ENCODE data around the gene H2BK1. TPM values are rescaled to one million over a fixed set of nuclear protein-coding genes. Genes with fewer than 3 reads are reported as not detected.

The H2BK1 gene
- total RNA-seq, 4 donors from 2014 or later: not detected

- no peaks in the 10 kb centered on the region for H3K9me3 ChIP-seq
- peaks cover 0 to 40% (median 0%) of the 10 kb centered on the region in 4 donors for H3K27me3 ChIP-seq
- peaks cover 0 to 3% (median 0%) of the 10 kb centered on the region in 3 donors for H3K4me1 ChIP-seq
- WGBS, 2 donors: 78 to 84% methylated on average over 5 to 9 of the region's 48 CpGs
- TF ChIP-seq CTCF (IDR thresholded peaks at IDR 0.05) (no peak), POLR2A (IDR thresholded peaks at IDR 0.05) (no peak)
- no peak for DNase-seq
- intact Hi-C loops (cut with DNase I): no loop called here
- H3K4me3 ChIP-seq: no peak overlapping the region
- H3K36me3 ChIP-seq: no peaks in the 10 kb centered on the region
- no peak overlapping the region for H3K27ac ChIP-seq
These were observed 5.8 kb downstream of the H2BK1 start for GRCh38 chr7:151204383-151205032.

GRCh38 chr7:151202836-151203235 is 7.5 kb downstream of the H2BK1 start:
- Histone ChIP-seq H3K9me3 (no peaks in the 10 kb centered on the region), H3K36me3 (no peaks in the 10 kb centered on the region), H3K27me3 (peaks cover 0 to 47% (median 0%) of the 10 kb centered on the region in 4 donors), H3K4me1 (peaks cover 0 to 9% (median 0%) of the 10 kb centered on the region in 3 donors), H3K27ac (no peak overlapping the region), H3K4me3 (no peak overlapping the region)
- intact Hi-C loops (cut with DNase I): no loop called here
- DNase-seq: no peak
- WGBS, 2 donors: 92 to 95% methylated on average over 7 to 8 of the region's 9 CpGs
- TF ChIP-seq POLR2A (IDR thresholded peaks at IDR 0.05): no peak
- TF ChIP-seq CTCF (IDR thresholded peaks at IDR 0.05): no peak

GRCh38 chr7:151201751-151202150 is 8.5 kb downstream of the H2BK1 start:
- DNase-seq: no peak
- Histone ChIP-seq H3K27me3 (peaks cover 0 to 47% (median 0%) of the 10 kb centered on the region in 4 donors), H3K9me3 (no peaks in the 10 kb centered on the region), H3K4me1 (peaks cover 0 to 9% (median 0%) of the 10 kb centered on the region in 3 donors), H3K4me3 (no peak overlapping the region), H3K36me3 (no peaks in the 10 kb centered on the region), H3K27ac (no peak overlapping the region)
- TF ChIP-seq POLR2A (IDR thresholded peaks at IDR 0.05): no peak
- no peak for TF ChIP-seq CTCF (IDR thresholded peaks at IDR 0.05)
- intact Hi-C loops (cut with DNase I): no loop called here
- WGBS, 2 donors: 70 to 83% methylated on average over 3 to 4 of the region's 4 CpGs

GRCh38 chr7:151201344-151201743 is 8.9 kb downstream of the H2BK1 start:
- H3K4me3 ChIP-seq: no peak overlapping the region
- no peak overlapping the region for H3K27ac ChIP-seq
- no peak for DNase-seq
- H3K36me3 ChIP-seq: no peaks in the 10 kb centered on the region
- H3K27me3 ChIP-seq: peaks cover 0 to 47% (median 0%) of the 10 kb centered on the region in 4 donors
- H3K9me3 ChIP-seq: no peaks in the 10 kb centered on the region
- no peak for TF ChIP-seq POLR2A (IDR thresholded peaks at IDR 0.05)
- no peak for TF ChIP-seq CTCF (IDR thresholded peaks at IDR 0.05)
- peaks cover 0 to 9% (median 0%) of the 10 kb centered on the region in 3 donors for H3K4me1 ChIP-seq
- intact Hi-C loops (cut with DNase I): no loop called here
- 64 to 74% methylated on average over 3 of the region's 3 CpGs for WGBS, 2 donors

- Histone ChIP-seq H3K36me3 (no peaks in the 10 kb centered on the region), H3K4me1 (peaks cover 0 to 9% (median 0%) of the 10 kb centered on the region in 3 donors), H3K9me3 (no peaks in the 10 kb centered on the region), H3K27ac (no peak overlapping the region), H3K4me3 (no peak overlapping the region), H3K27me3 (peaks cover 0 to 40% (median 0%) of the 10 kb centered on the region in 4 donors)
- TF ChIP-seq POLR2A (IDR thresholded peaks at IDR 0.05) (no peak), CTCF (IDR thresholded peaks at IDR 0.05) (no peak)
- no peak for DNase-seq
- intact Hi-C loops (cut with DNase I): no loop called here
- 32 to 59% methylated on average over 18 to 27 of the region's 30 CpGs for WGBS, 2 donors
These were observed 11.1 kb downstream of the H2BK1 start for GRCh38 chr7:151198945-151199848.
